Neural cell (in vitro differentiated cells): ENCODE data around the gene SV2B. TPM values are rescaled to one million over a fixed set of nuclear protein-coding genes. Genes with fewer than 3 reads are reported as not detected.

Source experiments
- H2AFZ ChIP-seq: fragments of 200-600, 300-800 bp; sonication (generic), shearing (Covaris generic); 2 replicates; pipeline ENCODE4 v1.6.0; 2014; ENCODE audit warnings: low read depth, mild to moderate bottlenecking, antibody characterized with exemption, low read length, moderate library complexity
- H3F3A ChIP-seq: fragments of 200-600 bp; shearing (Covaris generic); 2 replicates; pipeline ENCODE4 v1.6.1; 2016; ENCODE audit warnings: mild to moderate bottlenecking, moderate library complexity, mixed read lengths, antibody characterized with exemption, low read length; ENCODE audit not compliant: insufficient read depth, poor library complexity, severe bottlenecking
- H3K27ac ChIP-seq: fragments of 200-600, 300-800 bp; sonication (generic), shearing (Covaris generic); 2 replicates; pipeline ENCODE4 v1.5.1; 2014; ENCODE audit warnings: mild to moderate bottlenecking, low read length, moderate library complexity
- H3K27me3 ChIP-seq: fragments of 300-800, 200-600 bp; sonication (generic), shearing (Covaris generic); 2 replicates; pipeline ENCODE4 v1.6.0; 2014; ENCODE audit warnings: mild to moderate bottlenecking, low read depth, low read length, moderate library complexity; ENCODE audit not compliant: insufficient read depth
- H3K36me3 ChIP-seq: fragments of 300-800, 200-600 bp; sonication (generic), shearing (Covaris generic); 2 replicates; pipeline ENCODE4 v1.5.1; 2014; ENCODE audit warnings: mild to moderate bottlenecking, antibody characterized with exemption, low read length, moderate library complexity; ENCODE audit not compliant: insufficient read depth
- H3K4me2 ChIP-seq: fragments of 300-800, 200-600 bp; sonication (generic), shearing (Covaris generic); 2 replicates; pipeline ENCODE4 v1.6.0; 2014; ENCODE audit warnings: mild to moderate bottlenecking, low read length
- H3K4me3 ChIP-seq: fragments of 300-800, 200-600 bp; sonication (generic), shearing (Covaris generic); 2 replicates; pipeline ENCODE4 v1.5.1; 2014; ENCODE audit warnings: mild to moderate bottlenecking, low read length, moderate library complexity
- H3K79me2 ChIP-seq: fragments of 200-600 bp; shearing (Covaris generic); replicated peaks from 2 replicates; pipeline ENCODE4 v1.6.0; 2014; ENCODE audit warnings: mild to moderate bottlenecking, low read length, moderate library complexity; ENCODE audit not compliant: insufficient read depth
- H3K9ac ChIP-seq: fragments of 300-800, 200-600 bp; sonication (generic), shearing (Covaris generic); 2 replicates; pipeline ENCODE4 v1.6.1; 2016; ENCODE audit warnings: mild to moderate bottlenecking, low read length, mixed read lengths
- H3K9me2 ChIP-seq: fragments of 200-600 bp; shearing (Covaris generic); 2 replicates; pipeline ENCODE4 v1.6.1; 2016; ENCODE audit warnings: mild to moderate bottlenecking, low read length, mixed read lengths; ENCODE audit not compliant: insufficient read depth
- H3K9me3 ChIP-seq: fragments of 200-600, 300-800 bp; sonication (generic), shearing (Covaris generic); 2 replicates; pipeline ENCODE4 v1.6.1; 2016; ENCODE audit warnings: mild to moderate bottlenecking, mixed run types, low read length, moderate library complexity, mixed read lengths
- H4K20me1 ChIP-seq: fragments of 200-600 bp; shearing (Covaris generic); 2 replicates; pipeline ENCODE4 v1.6.1; 2016; ENCODE audit warnings: mild to moderate bottlenecking, mixed run types; ENCODE audit not compliant: insufficient read depth
- EP300 ChIP-seq: fragments of 450-650 bp; conservative IDR thresholded peaks from 2 replicates; pipeline ENCODE4 v1.6.1; 2014; ENCODE audit warnings: antibody characterized with exemption, mild to moderate bottlenecking, moderate library complexity; ENCODE audit not compliant: poor library complexity, severe bottlenecking
- EZH2 ChIP-seq: fragments of 200-600, 300-800 bp; shearing (Covaris generic), sonication (generic); IDR thresholded peaks from 2 replicates; pipeline ENCODE4 v1.6.1; 2014; ENCODE audit warnings: antibody characterized with exemption, low read length, borderline replicate concordance, mild to moderate bottlenecking; ENCODE audit not compliant: insufficient read depth, poor library complexity, severe bottlenecking
- MXI1 ChIP-seq: fragments of 450-650 bp; conservative IDR thresholded peaks from 2 replicates; pipeline ENCODE4 v1.6.1; 2014; ENCODE audit warnings: antibody characterized with exemption, mild to moderate bottlenecking; ENCODE audit not compliant: poor library complexity, severe bottlenecking
- POLR2AphosphoS5 ChIP-seq: IDR thresholded peaks from 2 replicates; pipeline ENCODE4 v1.6.1; 2012
- RAD21 ChIP-seq: fragments of 450-650 bp; conservative IDR thresholded peaks from 2 replicates; pipeline ENCODE4 v1.6.1; 2014; ENCODE audit warnings: antibody characterized with exemption, mild to moderate bottlenecking, moderate library complexity
- REST ChIP-seq: IDR thresholded peaks from 2 replicates; pipeline ENCODE4 v1.6.1; 2012; ENCODE audit warnings: borderline replicate concordance
- SMC3 ChIP-seq: fragments of 450-650 bp; conservative IDR thresholded peaks from 2 replicates; pipeline ENCODE4 v1.6.1; 2014; ENCODE audit warnings: antibody characterized with exemption, mild to moderate bottlenecking, moderate library complexity; ENCODE audit not compliant: poor library complexity
- TAF1 ChIP-seq: IDR thresholded peaks from 2 replicates; pipeline ENCODE4 v1.6.1; 2012; ENCODE audit warnings: low read depth
- polyA plus RNA-seq: library from polyadenylated mRNA; depleted of rRNA; stranded (reverse); fragments of >200 nt; gene quantifications from 2 replicates; pipeline ENCODE4 v1.2.3, GENCODE V29; 2014
- TF ChIP-seq, protein P1 (sequence below): fragments of 450-650 bp; IDR thresholded peaks from 2 replicates; pipeline ENCODE4 v1.5.1; 2014; ENCODE audit warnings: antibody characterized with exemption, mild to moderate bottlenecking, moderate library complexity; ENCODE audit not compliant: poor library complexity, severe bottlenecking

The SV2B gene
- polyA plus RNA-seq, 1 donor from 2014 or later: 0.38 TPM

DNA sequence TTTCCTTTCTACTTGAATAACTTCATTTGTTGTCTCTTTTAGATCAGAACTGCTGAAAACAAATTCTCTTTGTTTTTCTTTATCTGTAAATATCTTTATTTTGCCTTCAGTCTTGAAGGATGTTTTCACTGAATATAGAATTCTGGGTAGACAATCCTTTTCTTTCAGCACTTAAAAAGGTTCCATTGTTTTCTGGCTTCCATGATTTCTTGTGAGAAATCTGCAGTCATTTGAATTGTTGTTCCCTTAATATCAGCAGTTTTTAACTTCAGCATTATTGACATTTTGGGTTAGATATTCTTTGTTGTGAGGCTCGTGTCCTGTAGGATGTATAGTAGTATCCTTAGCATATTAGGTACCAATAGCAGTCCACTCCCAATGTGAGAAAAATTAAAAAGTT, 65.8 kb downstream of the SV2B start:
- Histone ChIP-seq H2AFZ (no peak overlapping the region), H3K36me3 (no peaks in the 10 kb centered on the region), H3K9me2 (no peaks in the 10 kb centered on the region), H3K4me2 (no peak overlapping the region), H3K9ac (no peak overlapping the region), H3K4me3 (no peak overlapping the region), H3K79me2 (no peaks in the 10 kb centered on the region), H4K20me1 (no peaks in the 10 kb centered on the region), H3K27me3 (no peaks in the 10 kb centered on the region), H3F3A (no peaks in the 10 kb centered on the region), H3K27ac (no peak overlapping the region), H3K9me3 (peaks cover 2% of the 10 kb centered on the region)
- TF ChIP-seq SMC3 (no peak), EZH2 (no peak), TAF1 (no peak), MXI1 (no peak), EP300 (no peak)
- TF ChIP-seq, protein P1, sequence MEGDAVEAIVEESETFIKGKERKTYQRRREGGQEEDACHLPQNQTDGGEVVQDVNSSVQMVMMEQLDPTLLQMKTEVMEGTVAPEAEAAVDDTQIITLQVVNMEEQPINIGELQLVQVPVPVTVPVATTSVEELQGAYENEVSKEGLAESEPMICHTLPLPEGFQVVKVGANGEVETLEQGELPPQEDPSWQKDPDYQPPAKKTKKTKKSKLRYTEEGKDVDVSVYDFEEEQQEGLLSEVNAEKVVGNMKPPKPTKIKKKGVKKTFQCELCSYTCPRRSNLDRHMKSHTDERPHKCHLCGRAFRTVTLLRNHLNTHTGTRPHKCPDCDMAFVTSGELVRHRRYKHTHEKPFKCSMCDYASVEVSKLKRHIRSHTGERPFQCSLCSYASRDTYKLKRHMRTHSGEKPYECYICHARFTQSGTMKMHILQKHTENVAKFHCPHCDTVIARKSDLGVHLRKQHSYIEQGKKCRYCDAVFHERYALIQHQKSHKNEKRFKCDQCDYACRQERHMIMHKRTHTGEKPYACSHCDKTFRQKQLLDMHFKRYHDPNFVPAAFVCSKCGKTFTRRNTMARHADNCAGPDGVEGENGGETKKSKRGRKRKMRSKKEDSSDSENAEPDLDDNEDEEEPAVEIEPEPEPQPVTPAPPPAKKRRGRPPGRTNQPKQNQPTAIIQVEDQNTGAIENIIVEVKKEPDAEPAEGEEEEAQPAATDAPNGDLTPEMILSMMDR: no peak

DNA sequence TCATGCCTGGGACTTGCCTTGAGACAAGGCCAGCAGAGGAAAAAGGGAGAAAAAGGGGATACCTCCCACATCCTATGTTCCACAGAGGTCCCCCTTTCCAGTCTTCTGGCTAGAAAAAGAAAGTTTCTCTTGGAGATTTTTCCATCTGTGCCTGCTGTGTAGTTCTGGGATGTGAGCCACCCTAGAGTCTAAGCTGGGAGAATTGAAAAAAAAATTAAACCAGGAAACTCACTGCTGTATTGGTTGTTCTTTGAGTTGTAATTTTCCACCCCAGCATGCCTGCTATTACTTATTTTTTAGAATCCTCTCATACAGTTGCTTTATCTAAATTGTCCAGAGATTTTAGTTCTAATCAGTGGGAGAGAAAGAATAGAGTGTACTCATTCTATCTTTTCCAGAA, 68.4 kb downstream of the SV2B start:
- Histone ChIP-seq H2AFZ (no peak overlapping the region), H4K20me1 (no peaks in the 10 kb centered on the region), H3F3A (no peaks in the 10 kb centered on the region), H3K27ac (no peak overlapping the region), H3K4me2 (no peak overlapping the region), H3K79me2 (no peaks in the 10 kb centered on the region), H3K9me2 (no peaks in the 10 kb centered on the region), H3K9me3 (peaks cover 2% of the 10 kb centered on the region), H3K4me3 (no peak overlapping the region), H3K36me3 (no peaks in the 10 kb centered on the region), H3K9ac (no peak overlapping the region), H3K27me3 (no peaks in the 10 kb centered on the region)
- TF ChIP-seq TAF1: no peak
- TF ChIP-seq REST: no peak
- TF ChIP-seq SMC3: no peak

GRCh38 chr15:91171334-91171733, 71.3 kb downstream of the SV2B start:
- TF ChIP-seq REST (no peak), EP300 (no peak), EZH2 (no peak), MXI1 (no peak), SMC3 (no peak), TAF1 (no peak), POLR2AphosphoS5 (no peak), RAD21 (no peak)
- TF ChIP-seq, protein P1: no peak
- H3K79me2 ChIP-seq: no peaks in the 10 kb centered on the region
- no peak overlapping the region for H3K27ac ChIP-seq
- no peaks in the 10 kb centered on the region for H3K36me3 ChIP-seq
- no peak overlapping the region for H3K9ac ChIP-seq
- no peaks in the 10 kb centered on the region for H3F3A ChIP-seq
- no peaks in the 10 kb centered on the region for H3K9me3 ChIP-seq
- no peak overlapping the region for H3K4me2 ChIP-seq
- no peaks in the 10 kb centered on the region for H4K20me1 ChIP-seq
- no peaks in the 10 kb centered on the region for H3K9me2 ChIP-seq
- H3K27me3 ChIP-seq: no peaks in the 10 kb centered on the region
- H2AFZ ChIP-seq: no peak overlapping the region
- H3K4me3 ChIP-seq: no peak overlapping the region
